Keratinocyte (primary cell): Measurements from ENCODE around the gene IFT122. TPM values are rescaled to one million over a fixed set of nuclear protein-coding genes. Genes with fewer than 3 reads are reported as not detected.

Experiments used
- DNase-seq: peaks from one replicate; pipeline ENCODE4 v3.0.0-alpha.2; 2011; ENCODE audit warnings: low read depth, missing footprints, low spot score
- FAIRE-seq: peaks from 2 replicates; lab custom pipeline; 2011; peaks lifted over from hg19 to GRCh38; lab: Jason Lieb, UNC
- H2AFZ ChIP-seq: 2 replicates; pipeline ENCODE4 v1.6.0; 2012; ENCODE audit warnings: low read length, control low read depth, inconsistent platforms; ENCODE audit not compliant: control insufficient read depth
- H3K27ac ChIP-seq: 2 replicates; pipeline ENCODE4 v1.5.1; 2011; ENCODE audit warnings: low read length; ENCODE audit not compliant: control insufficient read depth, insufficient read depth
- H3K27me3 ChIP-seq: 3 replicates; pipeline ENCODE4 v1.6.0; 2011; ENCODE audit warnings: low read length; ENCODE audit not compliant: control insufficient read depth, insufficient read depth; ENCODE audit errors: extremely low read depth
- H3K36me3 ChIP-seq, 2 experiments: 2 replicates in 1 of 2; 3 replicates in 1 of 2; pipeline ENCODE4 v1.5.1; 2011; ENCODE audit warnings: low read length in 2 of 2, mild to moderate bottlenecking in 1 of 2; ENCODE audit not compliant: control insufficient read depth in 2 of 2, insufficient read depth in 2 of 2; ENCODE audit errors: extremely low read depth in 1 of 2
- H3K4me1 ChIP-seq: 3 replicates; pipeline ENCODE4 v1.5.1; 2011; ENCODE audit warnings: low read length; ENCODE audit not compliant: control insufficient read depth, insufficient read depth; ENCODE audit errors: extremely low read depth
- H3K4me2 ChIP-seq: 3 replicates; pipeline ENCODE4 v1.6.0; 2011; ENCODE audit warnings: low read depth, low read length; ENCODE audit not compliant: control insufficient read depth, insufficient read depth; ENCODE audit errors: extremely low read depth
- H3K4me3 ChIP-seq, 3 experiments: fragments of 200-600 bp in 1 of 3; sonication (generic) in 1 of 3; 2 replicates in 2 of 3; 3 replicates in 1 of 3; pipeline ENCODE4 v1.5.1; 2011 to 2016; ENCODE audit warnings: low read length in 3 of 3, mild to moderate bottlenecking in 3 of 3, control low read depth in 2 of 3, inconsistent platforms in 1 of 3, low read depth in 1 of 3, mixed read lengths in 1 of 3, mixed run types in 1 of 3, moderate library complexity in 1 of 3; ENCODE audit not compliant: control insufficient read depth in 2 of 3, insufficient read depth in 2 of 3; ENCODE audit errors: extremely low read depth in 1 of 3
- H3K79me2 ChIP-seq: 2 replicates; pipeline ENCODE4 v1.6.0; 2012; ENCODE audit warnings: low read length; ENCODE audit not compliant: control insufficient read depth, insufficient read depth
- H3K9ac ChIP-seq: 3 replicates; pipeline ENCODE4 v1.6.0; 2011; ENCODE audit warnings: low read length; ENCODE audit not compliant: control insufficient read depth, insufficient read depth; ENCODE audit errors: extremely low read depth
- H3K9me1 ChIP-seq: 3 replicates; pipeline ENCODE4 v1.6.0; 2011; ENCODE audit warnings: low read length; ENCODE audit not compliant: control insufficient read depth, insufficient read depth; ENCODE audit errors: extremely low read depth
- H3K9me3 ChIP-seq: 2 replicates; pipeline ENCODE4 v1.5.1; 2012; ENCODE audit warnings: low read depth, low read length; ENCODE audit not compliant: control insufficient read depth
- H4K20me1 ChIP-seq: 3 replicates; pipeline ENCODE4 v1.6.0; 2011; ENCODE audit warnings: low read length; ENCODE audit not compliant: control insufficient read depth, insufficient read depth; ENCODE audit errors: extremely low read depth
- CTCF ChIP-seq, 3 experiments: IDR thresholded peaks in 1 of 3; conservative IDR thresholded peaks in 1 of 3; optimal IDR thresholded peaks in 1 of 3; 2 replicates in 2 of 3; 3 replicates in 1 of 3; pipeline versions ENCODE3 to v1.5.1; 2011; ENCODE audit warnings: low read length in 3 of 3, mild to moderate bottlenecking in 3 of 3, moderate library complexity in 2 of 3, control low read depth in 1 of 3, inconsistent platforms in 1 of 3; ENCODE audit not compliant: insufficient read depth in 2 of 3; ENCODE audit errors: extremely low read depth in 1 of 3
- EZH2 ChIP-seq: IDR thresholded peaks from one replicate; pipeline ENCODE4 v1.6.1; 2012; ENCODE audit warnings: inconsistent platforms, mild to moderate bottlenecking, low read length, moderate library complexity
- dilution Hi-C: fragments of 300-500 bp; cut with MboI; formaldehyde crosslinking; loops from one replicate; pipeline ENCODE4 v1.7.0; 2020; ENCODE audit warnings: low sequenced_read_pairs; ENCODE audit not compliant: extremely low pct_ligation_motif_present
- polyA plus RNA-seq, 5 experiments: library from polyadenylated mRNA; depleted of rRNA in 3 of 5; stranded (reverse) in 3 of 5; stranded (forward) in 1 of 5; unstranded in 1 of 5; fragments of >200 nt; gene quantifications; 1 replicate in 1 of 5; 2 replicates in 3 of 5; 3 replicates in 1 of 5; pipeline versions ENCODE4 v1.2.1 to v1.2.3, GENCODE V29; 2011 to 2012; ENCODE audit warnings: missing spikeins in 2 of 5, low read depth in 1 of 5, low replicate concordance in 1 of 5

IFT122 gene
- polyA plus RNA-seq, 1 donor (not counting 4 experiments of a cell fraction or from before 2014, with no cell fraction given): 7.1 TPM

DNA sequence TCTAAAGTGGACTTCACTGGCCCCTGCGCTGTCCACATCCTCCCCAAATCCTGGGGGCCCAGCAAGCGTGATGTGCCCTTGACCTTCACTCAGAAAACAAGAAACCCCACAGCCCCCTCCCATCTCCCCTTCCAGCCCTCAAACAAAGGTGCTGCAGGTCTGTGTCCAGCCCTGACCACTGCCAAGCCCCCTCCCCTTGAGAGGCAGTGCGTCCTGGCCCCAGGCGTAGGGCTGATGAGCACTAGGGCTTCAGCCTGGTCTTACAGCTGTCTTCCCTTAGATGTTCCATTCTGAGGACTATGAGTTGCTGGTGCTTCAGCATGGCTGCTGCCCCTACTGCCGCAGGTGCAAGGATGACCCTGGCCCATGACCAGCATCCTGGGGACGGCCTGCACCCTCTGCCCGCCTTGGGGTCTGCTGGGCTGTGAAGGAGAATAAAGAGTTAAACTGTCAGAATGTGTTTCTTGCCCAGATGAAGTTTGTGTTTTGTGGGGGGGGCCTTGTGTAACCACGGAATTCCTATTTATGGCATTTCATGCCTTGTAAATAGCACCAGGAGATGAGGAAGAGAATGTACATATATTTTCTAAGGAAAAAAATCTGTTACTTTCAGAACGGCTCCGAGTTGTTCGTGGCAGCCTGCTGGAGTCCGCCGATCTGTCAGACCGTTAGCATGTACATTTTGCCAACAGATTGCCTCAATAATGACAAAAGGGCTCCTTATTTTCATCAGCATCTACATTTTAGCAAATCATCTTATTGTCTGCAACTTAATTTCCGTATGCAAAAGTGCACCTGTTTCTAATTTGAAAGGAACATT lies 80.1 kb downstream of the IFT122 start:
- H3K27me3 ChIP-seq: no peaks in the 10 kb centered on the region
- FAIRE-seq (no peak), DNase-seq (no peak)
- no peak overlapping the region for H3K4me3 ChIP-seq
- no peak overlapping the region for H3K27ac ChIP-seq
- no peaks in the 10 kb centered on the region for H4K20me1 ChIP-seq
- H3K79me2 ChIP-seq: no peaks in the 10 kb centered on the region
- TF ChIP-seq EZH2 (no peak), CTCF (optimal IDR thresholded peaks at IDR 0.05 in 1 of 3, IDR thresholded peaks at IDR 0.05 in 1 of 3, conservative IDR thresholded peaks at IDR 0.05 in 1 of 3; ENCODE audit: extremely low read depth in 1 of 3, insufficient read depth in 2 of 3, low read length in 3 of 3) (no peak)
- no peak overlapping the region for H3K9ac ChIP-seq
- dilution Hi-C loops: no loop called here
- H2AFZ ChIP-seq: no peak overlapping the region
- no peaks in the 10 kb centered on the region for H3K9me1 ChIP-seq
- H3K4me2 ChIP-seq: no peak overlapping the region
- H3K36me3 ChIP-seq: no peaks in the 10 kb centered on the region
- no peaks in the 10 kb centered on the region for H3K9me3 ChIP-seq
- no peaks in the 10 kb centered on the region for H3K4me1 ChIP-seq

DNA sequence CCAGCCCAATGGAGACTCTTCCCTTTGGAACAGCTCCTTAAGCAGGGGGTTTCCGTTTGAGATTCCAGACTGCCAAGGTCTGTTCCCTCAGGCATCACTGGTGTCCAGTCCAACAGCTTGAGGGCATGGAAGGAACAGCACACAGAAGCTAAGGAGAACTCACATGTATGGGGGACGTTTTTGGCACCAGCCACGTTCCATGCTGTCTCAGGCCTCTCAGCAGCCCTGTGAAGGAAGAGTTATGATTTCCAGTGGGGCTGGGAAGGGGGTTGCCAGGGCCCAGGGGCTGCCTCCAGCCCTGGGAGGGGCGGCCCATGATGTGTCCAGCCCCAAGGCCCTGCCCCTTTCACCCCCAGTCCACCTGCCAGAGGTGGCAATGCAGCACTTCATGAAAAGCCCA lies 80.9 kb downstream of the IFT122 start:
- H4K20me1 ChIP-seq: no peaks in the 10 kb centered on the region
- no peak for FAIRE-seq

More for the DNA sequence above, 80.9 kb downstream of the IFT122 start:
- Histone ChIP-seq H3K79me2 (no peaks in the 10 kb centered on the region), H3K36me3 (no peaks in the 10 kb centered on the region), H3K4me2 (no peak overlapping the region), H3K9ac (no peak overlapping the region), H3K9me1 (no peaks in the 10 kb centered on the region), H3K27me3 (no peaks in the 10 kb centered on the region), H3K27ac (no peak overlapping the region), H3K4me3 (no peak overlapping the region), H2AFZ (no peak overlapping the region), H3K9me3 (no peaks in the 10 kb centered on the region), H3K4me1 (no peaks in the 10 kb centered on the region)
- DNase-seq: no peak
- dilution Hi-C loops: no loop called here
- TF ChIP-seq CTCF (optimal IDR thresholded peaks at IDR 0.05 in 1 of 3, IDR thresholded peaks at IDR 0.05 in 1 of 3, conservative IDR thresholded peaks at IDR 0.05 in 1 of 3; ENCODE audit: extremely low read depth in 1 of 3, insufficient read depth in 2 of 3, low read length in 3 of 3) (no peak), EZH2 (no peak)
